ENCODE data around the gene TINAGL1. TPM values are rescaled to one million over a fixed set of nuclear protein-coding genes. Genes with fewer than 3 reads are reported as not detected.

TINAGL1 gene
- total and polyA plus RNA-seq, 10 of the 15 experiments (the other 5 are each of a cell fraction or from before 2014, with no cell fraction given), result 0.20 to 0.49 (median 0.23) TPM; not detected in 7

GRCh38 chr1:31593136-31593665 is 16.9 kb downstream of the TINAGL1 start:
- ChIA-PET SMC1A (ENCODE audit: uncharacterized antibody, unreplicated experiment) (interaction anchor here (0.6 to 2.4 kb wide), 9 partner anchors 12 to 171 kb away, joined by 3 to 16 read pairs (median 3); no protein-coding TSS in a partner anchor), POLR2A (interaction anchor here (0.9 to 1.4 kb wide), 3 partner anchors 9 to 82 kb away, joined by 3 to 4 read pairs (median 3); no protein-coding TSS in a partner anchor), CTCF (interaction anchor here (0.6 to 5.1 kb wide), 13 partner anchors 9 to 199 kb away, joined by 3 to 39 read pairs (median 6); no protein-coding TSS in a partner anchor), RAD21 (ENCODE audit: unreplicated experiment) (interaction anchor here (0.9 to 3.4 kb wide), 6 partner anchors 24 to 199 kb away, joined by 3 to 13 read pairs (median 6); no protein-coding TSS in a partner anchor)
- no peaks in the 10 kb centered on the region for H4K20me1 ChIP-seq (ENCODE audit: control insufficient read depth, insufficient read depth)
- BruUV-seq (replicated peaks), result no TSS peak
- FAIRE-seq, result no peak
- H3K27me3 ChIP-seq (replicated peaks in 1 of 2; ENCODE audit: control insufficient read depth in 2 of 2, insufficient read depth in 2 of 2, low read length in 1 of 2), result no peaks in the 10 kb centered on the region; a peak in 1 of 4 replicates
- H3K79me2 ChIP-seq (ENCODE audit: control insufficient read depth, insufficient read depth, low read length), result no peaks in the 10 kb centered on the region
- no peak overlapping the region for H3K4me2 ChIP-seq (ENCODE audit: control insufficient read depth, insufficient read depth)
- WGBS (ENCODE audit: insufficient coverage, insufficient replicate concordance, low lambda C conversion rate, missing lambda C conversion rate), result 42% methylated on average over 4 of the region's 5 CpGs
- H3K27ac ChIP-seq (ENCODE audit: control insufficient read depth, insufficient read depth), result no peak overlapping the region
- H3K4me1 ChIP-seq (ENCODE audit: control insufficient read depth, insufficient read depth, low read length), result no peaks in the 10 kb centered on the region; the same call in 1 of the 2 replicates
- DNase-seq (ENCODE audit: low read depth, low spot score), result no peak
- H3K4me3 ChIP-seq, result no peak overlapping the region
- TF ChIP-seq SMAD1 (IDR thresholded peaks at IDR 0.05; ENCODE audit: low read depth, partially characterized antibody), result no peak
- TF ChIP-seq BACH1 (IDR thresholded peaks at IDR 0.05; ENCODE audit: borderline replicate concordance), result no peak
- no peak for TF ChIP-seq E4F1 (IDR thresholded peaks at IDR 0.05; ENCODE audit: borderline replicate concordance, partially characterized antibody)
- TF ChIP-seq PBX3 (IDR thresholded peaks at IDR 0.05; ENCODE audit: insufficient replicate concordance, low read depth, low read length), result no peak
- no peak for TF ChIP-seq NFYB (IDR thresholded peaks at IDR 0.05; ENCODE audit: insufficient read depth, low read depth, low read length)
- no peak for TF ChIP-seq JUNB (IDR thresholded peaks at IDR 0.05)
- no peak for TF ChIP-seq USF2 (IDR thresholded peaks at IDR 0.05; ENCODE audit: borderline replicate concordance, low read depth, low read length)
- TF ChIP-seq POU2F2 (IDR thresholded peaks at IDR 0.05; ENCODE audit: borderline replicate concordance, low read depth, low read length), result no peak
- TF ChIP-seq EP300 (IDR thresholded peaks at IDR 0.05; ENCODE audit: borderline replicate concordance in 1 of 2, control insufficient read depth in 1 of 2, low read depth in 2 of 2, low read length in 2 of 2), result no peak
- no peak for TF ChIP-seq BMI1 (IDR thresholded peaks at IDR 0.05; ENCODE audit: borderline replicate concordance)
- no peak for ATAC-seq
- H3K9ac ChIP-seq (ENCODE audit: control insufficient read depth, insufficient read depth, low read length), result no peak overlapping the region
- no peaks in the 10 kb centered on the region for H3K36me3 ChIP-seq (ENCODE audit: control insufficient read depth in 2 of 2, insufficient read depth in 2 of 2, low read length in 1 of 2)
- in situ Hi-C loops (cut with MboI), result no loop called here
- no peak overlapping the region for H2AFZ ChIP-seq (ENCODE audit: control insufficient read depth, low read depth, low read length)
- intact Hi-C loops (cut with micrococcal nuclease; ENCODE audit: unreplicated experiment), result no loop called here
- no peaks in the 10 kb centered on the region for H3K9me3 ChIP-seq (replicated peaks; ENCODE audit: control insufficient read depth, insufficient read depth, low read length)

All from GM12878 (cell line).